Activated CD4-positive, alpha-beta T cell treated with anti-CD3 and anti-CD28 coated beads for 36 hours (primary cell): Measurements from ENCODE around the gene TSPAN10. TPM values are rescaled to one million over a fixed set of nuclear protein-coding genes. Genes with fewer than 3 reads are reported as not detected.
A peak's percentile ranks its signal among the peaks of the same experiment; 100 is the strongest.
"Not testable (repeated sequence)": the region's sequence is repeated elsewhere in the genome, so short reads cannot be mapped to it uniquely, and the experiment has no call there.

Experiments
- ATAC-seq: fragments of 200-7000 bp; cut with Tn5 transposase; one replicate; pipeline ENCODE4 v1.10.0; 2021; ENCODE audit warnings: mild to moderate bottlenecking, moderate library complexity
- CTCF ChIA-PET: fragments of 350-600 bp; sonication (Branson Sonifier 250); formaldehyde crosslinking; loops from one replicate; lab custom pipeline; 2021; ENCODE audit warnings: antibody characterized with exemption; lab: Charles Lee
- POLR2A ChIA-PET: fragments of 350-600 bp; sonication (Branson Sonifier 250); formaldehyde crosslinking; loops from one replicate; lab custom pipeline; 2021; ENCODE audit warnings: antibody characterized with exemption, inconsistent platforms; lab: Charles Lee
- DNase-seq: peaks from one replicate; pipeline ENCODE4 v3.0.0-alpha.2; 2020
- H3K27ac Mint-ChIP-seq: one replicate; pipeline ENCODE4 v1.8.0; 2021; ENCODE audit warnings: mixed read lengths
- H3K27me3 Mint-ChIP-seq: one replicate; pipeline ENCODE4 v1.8.0; 2021; ENCODE audit warnings: mixed read lengths
- H3K36me3 Mint-ChIP-seq: one replicate; pipeline ENCODE4 v1.8.0; 2021; ENCODE audit warnings: low read depth, mixed read lengths
- H3K4me1 Mint-ChIP-seq: one replicate; pipeline ENCODE4 v1.8.0; 2021; ENCODE audit warnings: mixed read lengths
- H3K4me3 Mint-ChIP-seq: one replicate; pipeline ENCODE4 v1.8.0; 2021; ENCODE audit warnings: mild to moderate bottlenecking, moderate library complexity, mixed read lengths
- H3K9me3 Mint-ChIP-seq: one replicate; pipeline ENCODE4 v1.8.0; 2021; ENCODE audit warnings: low read depth, mixed read lengths
- intact Hi-C, 2 experiments: fragments of 100-400 bp; cut with DNase I in 1 of 2; cut with micrococcal nuclease in 1 of 2; formaldehyde crosslinking; loops; one replicate each; pipeline versions ENCODE4 v1.14.2 to v1.15.1; 2022 to 2024; cut with DNase I, micrococcal nuclease
- total RNA-seq, 2 experiments: library from RNA; stranded (reverse); gene quantifications; one replicate each; pipeline ENCODE4 v1.2.3, GENCODE V29; 2021

TSPAN10 gene
- total RNA-seq, 2 experiments from 2014 or later = 0.34 to 0.35 TPM

GRCh38 chr17:81608082-81608481 lies 28.9 kb upstream of the TSPAN10 start:
- POLR2A ChIA-PET = no interaction called here
- Mint-ChIP-seq H3K36me3 (peaks cover 28% of the 10 kb centered on the region), H3K4me1 (peaks cover 2% of the 10 kb centered on the region), H3K4me3 (no peak overlapping the region), H3K27me3 (no peaks in the 10 kb centered on the region), H3K9me3 (no peaks in the 10 kb centered on the region), H3K27ac (no peak overlapping the region)
- DNase-seq (peak; percentile 10), ATAC-seq (peak; percentile 51)
- CTCF ChIA-PET = interaction anchor here (1.5 kb wide), 1 partner anchor 89 kb away, joined by 4 read pairs; no protein-coding TSS in a partner anchor
- intact Hi-C loops = no loop called here

DNA sequence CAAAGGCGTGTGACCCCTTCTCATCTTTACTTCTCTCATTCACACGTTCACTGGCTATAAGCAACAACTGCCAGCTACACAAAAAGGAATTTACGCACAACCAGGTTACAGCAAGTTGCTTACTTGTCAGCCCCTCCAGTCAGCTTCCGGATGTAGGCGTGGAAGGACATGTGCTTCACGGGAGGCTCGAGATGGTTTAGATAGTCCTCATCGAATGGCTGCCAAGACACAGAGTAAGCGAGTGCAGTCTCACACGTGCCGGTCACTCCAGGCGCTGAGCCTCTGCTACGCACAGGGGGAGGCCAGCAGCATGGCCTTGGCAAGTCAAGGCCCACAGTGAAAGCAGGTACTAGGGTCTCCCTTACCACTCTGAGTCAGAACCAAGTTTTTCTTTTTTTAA lies 28.4 kb upstream of the TSPAN10 start:
- no peak overlapping the region for H3K27ac Mint-ChIP-seq
- intact Hi-C loops = no loop called here
- no peaks in the 10 kb centered on the region for H3K27me3 Mint-ChIP-seq
- ATAC-seq (no peak), DNase-seq (no peak)
- ChIA-PET POLR2A (interaction anchor here (0.6 kb wide), 1 partner anchor 605 kb away, joined by 3 read pairs; no protein-coding TSS in a partner anchor), CTCF (interaction anchor here (1.5 kb wide), 1 partner anchor 90 kb away, joined by 4 read pairs; no protein-coding TSS in a partner anchor)
- H3K4me3 Mint-ChIP-seq = no peak overlapping the region
- peaks cover 2% of the 10 kb centered on the region for H3K4me1 Mint-ChIP-seq
- H3K9me3 Mint-ChIP-seq = no peaks in the 10 kb centered on the region
- peaks cover 33% of the 10 kb centered on the region for H3K36me3 Mint-ChIP-seq

DNA sequence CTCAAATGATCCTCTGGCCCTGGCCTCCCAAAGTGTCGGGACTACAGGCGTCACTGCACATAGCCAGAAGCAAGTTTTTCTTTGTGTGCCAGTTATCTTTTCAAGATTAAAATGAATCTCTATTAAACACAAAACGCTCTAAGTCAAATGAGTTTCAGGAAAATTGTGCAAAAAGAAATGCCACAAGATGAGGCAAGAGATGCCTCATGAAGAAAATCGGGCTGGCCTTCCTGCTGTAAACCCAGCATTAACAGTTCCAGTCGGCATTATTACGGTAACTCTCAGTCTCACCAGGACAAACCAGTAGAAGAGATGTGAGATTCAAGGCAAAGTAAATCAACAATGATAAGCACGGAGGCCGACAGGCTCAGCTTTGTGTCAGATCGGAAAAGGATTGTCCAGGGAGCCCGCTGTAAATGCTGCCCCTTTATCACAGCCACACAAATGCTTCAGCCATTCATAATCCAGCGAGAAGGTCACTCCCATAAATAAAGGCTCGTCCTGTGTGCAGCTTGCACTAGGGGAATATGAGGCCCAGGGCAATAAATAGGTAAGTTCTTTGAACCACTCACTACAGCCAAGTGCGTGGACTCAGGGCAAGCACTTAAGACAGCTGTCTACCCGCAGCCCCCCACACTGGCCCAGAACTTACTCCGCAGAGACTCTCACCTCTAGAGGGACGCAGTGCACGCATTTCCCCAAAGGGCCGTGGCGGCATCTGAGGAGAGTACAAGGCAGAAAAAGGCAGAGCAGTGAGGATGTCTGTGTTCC lies 27.3 kb upstream of the TSPAN10 start:
- Mint-ChIP-seq H3K27ac (no peak overlapping the region), H3K36me3 (peaks cover 29% of the 10 kb centered on the region), H3K27me3 (no peaks in the 10 kb centered on the region), H3K4me3 (no peak overlapping the region), H3K9me3 (no peaks in the 10 kb centered on the region), H3K4me1 (peaks cover 8% of the 10 kb centered on the region)
- no peak for DNase-seq
- POLR2A ChIA-PET = no interaction called here
- intact Hi-C loops = no loop called here
- ATAC-seq = no peak
- CTCF ChIA-PET = interaction anchor here (0.6 to 1.0 kb wide), 2 partner anchors 9 to 162 kb away, joined by 4 read pairs; no protein-coding TSS in a partner anchor

- H3K4me3 Mint-ChIP-seq = no peak overlapping the region
- no peaks in the 10 kb centered on the region for H3K9me3 Mint-ChIP-seq
- DNase-seq (no peak), ATAC-seq (no peak)
- no peak overlapping the region for H3K27ac Mint-ChIP-seq
- ChIA-PET POLR2A (no interaction called here), CTCF (no interaction called here)
- H3K4me1 Mint-ChIP-seq = peaks cover 19% of the 10 kb centered on the region
- peaks cover 39% of the 10 kb centered on the region for H3K36me3 Mint-ChIP-seq
- H3K27me3 Mint-ChIP-seq = no peaks in the 10 kb centered on the region
- intact Hi-C loops = loop anchor here in 1 of 2 experiments (2.0 kb wide), 1 partner anchor 18 kb away; no protein-coding TSS in a partner anchor
Observed at GRCh38 chr17:81612172-81612970, 24.6 kb upstream of the TSPAN10 start.

GRCh38 chr17:81615401-81615930 lies 21.5 kb upstream of the TSPAN10 start:
- POLR2A ChIA-PET = interaction anchor here (0.5 kb wide), 1 partner anchor 13 kb away, joined by 3 read pairs; no protein-coding TSS in a partner anchor
- DNase-seq (no peak), ATAC-seq (no peak)
- Mint-ChIP-seq H3K4me1 (peaks cover 17% of the 10 kb centered on the region), H3K9me3 (no peaks in the 10 kb centered on the region), H3K36me3 (peaks cover 42% of the 10 kb centered on the region), H3K27me3 (no peaks in the 10 kb centered on the region), H3K4me3 (no peak overlapping the region), H3K27ac (no peak overlapping the region)
- intact Hi-C loops = no loop called here
- CTCF ChIA-PET = interaction anchor here (0.5 to 1.4 kb wide), 6 partner anchors 14 to 429 kb away, joined by 3 to 7 read pairs (median 4); no protein-coding TSS in a partner anchor

GRCh38 chr17:81616877-81617276 lies 20.1 kb upstream of the TSPAN10 start:
- Mint-ChIP-seq H3K27me3 (no peaks in the 10 kb centered on the region), H3K9me3 (no peaks in the 10 kb centered on the region), H3K4me1 (peaks cover 17% of the 10 kb centered on the region), H3K36me3 (peaks cover 56% of the 10 kb centered on the region), H3K27ac (no peak overlapping the region), H3K4me3 (no peak overlapping the region)
- ChIA-PET CTCF (no interaction called here), POLR2A (no interaction called here)
- ATAC-seq (no peak), DNase-seq (no peak)
- intact Hi-C loops = no loop called here

- H3K9me3 Mint-ChIP-seq, DNase-seq, intact Hi-C loops, H3K27ac Mint-ChIP-seq, H3K27me3 Mint-ChIP-seq, POLR2A ChIA-PET, ATAC-seq, CTCF ChIA-PET, H3K4me3 Mint-ChIP-seq: not testable (repeated sequence)
- Mint-ChIP-seq H3K4me1 (peaks cover 17% of the 10 kb centered on the region), H3K36me3 (peaks cover 53% of the 10 kb centered on the region)
Observed at GRCh38 chr17:81618307-81618706, 18.7 kb upstream of the TSPAN10 start.

- CTCF ChIA-PET = no interaction called here
- no peaks in the 10 kb centered on the region for H3K9me3 Mint-ChIP-seq
Observed at GRCh38 chr17:81621494-81622130, 15.4 kb upstream of the TSPAN10 start.

DNA sequence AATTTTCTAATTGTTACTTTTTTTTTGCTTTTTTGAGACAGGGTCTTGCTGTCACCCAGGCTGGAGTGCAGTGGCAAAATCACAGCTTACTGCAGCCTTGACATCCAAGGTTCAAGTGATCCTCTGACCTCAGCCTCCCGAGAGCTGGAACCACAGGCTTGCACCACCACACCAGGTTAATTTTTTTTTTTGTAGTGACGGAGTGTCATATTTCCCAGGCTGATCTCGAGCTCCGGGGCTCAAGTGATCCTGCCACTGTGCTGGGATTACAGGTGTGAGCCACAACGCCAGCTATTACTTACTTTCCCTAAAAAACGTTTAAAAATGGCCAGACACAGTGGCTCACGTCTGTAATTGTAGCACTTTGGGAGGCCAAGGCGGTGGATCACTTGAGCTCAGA lies 6.7 kb upstream of the TSPAN10 start:
- Mint-ChIP-seq H3K36me3 (peaks cover 30% of the 10 kb centered on the region), H3K9me3 (no peaks in the 10 kb centered on the region), H3K27ac (no peak overlapping the region), H3K4me3 (no peak overlapping the region), H3K4me1 (peaks cover 16% of the 10 kb centered on the region), H3K27me3 (no peaks in the 10 kb centered on the region)
- ChIA-PET POLR2A (no interaction called here), CTCF (interaction anchor here (0.5 to 1.5 kb wide), 2 partner anchors 29 to 641 kb away, joined by 4 read pairs; no protein-coding TSS in a partner anchor)
- no peak for ATAC-seq
- DNase-seq = no peak
- intact Hi-C loops = loop anchor here in 1 of 2 experiments (2.0 kb wide), 1 partner anchor 17 kb away; no protein-coding TSS in a partner anchor

More at GRCh38 chr17:81621494-81622130, 15.4 kb upstream of the TSPAN10 start:
- Mint-ChIP-seq H3K4me3 (no peak overlapping the region), H3K4me1 (peaks cover 8% of the 10 kb centered on the region), H3K27ac (no peak overlapping the region), H3K27me3 (no peaks in the 10 kb centered on the region), H3K36me3 (peaks cover 59% of the 10 kb centered on the region)
- POLR2A ChIA-PET = interaction anchor here (0.6 kb wide), 1 partner anchor 78 kb away, joined by 4 read pairs; no protein-coding TSS in a partner anchor
- DNase-seq (no peak), ATAC-seq (no peak)
- intact Hi-C loops = no loop called here

- POLR2A ChIA-PET = no interaction called here
Observed at GRCh38 chr17:81631482-81631881, 5.5 kb upstream of the TSPAN10 start.

More at GRCh38 chr17:81631482-81631881, 5.5 kb upstream of the TSPAN10 start:
- H3K9me3 Mint-ChIP-seq = no peaks in the 10 kb centered on the region
- CTCF ChIA-PET = interaction anchor here (1.0 to 1.5 kb wide), 2 partner anchors 16 to 31 kb away, joined by 3 to 4 read pairs; no protein-coding TSS in a partner anchor
- H3K27me3 Mint-ChIP-seq = no peaks in the 10 kb centered on the region
- peaks cover 20% of the 10 kb centered on the region for H3K4me1 Mint-ChIP-seq
- ATAC-seq = no peak
- intact Hi-C loops = loop anchor here in 1 of 2 experiments (2.0 kb wide), 1 partner anchor 19 kb away; no protein-coding TSS in a partner anchor
- peaks cover 29% of the 10 kb centered on the region for H3K36me3 Mint-ChIP-seq
- no peak for DNase-seq
- no peak overlapping the region for H3K4me3 Mint-ChIP-seq
- no peak overlapping the region for H3K27ac Mint-ChIP-seq
